ENCODE data around the gene PDSS2.

- no peak for TF ChIP-seq CTCF (IDR thresholded peaks at IDR 0.05; ENCODE audit: borderline replicate concordance, extremely low read depth, low read length, poor library complexity, severe bottlenecking)
- TF ChIP-seq EZH2 (IDR thresholded peaks at IDR 0.05; ENCODE audit: borderline replicate concordance, low read depth, low read length, severe bottlenecking), result no peak
Measured at GRCh38 chr6:107110200-107110599, 349.2 kb downstream of the PDSS2 start.
